ENCODE results near the gene COLGALT1. TPM values are rescaled to one million over a fixed set of nuclear protein-coding genes. Genes with fewer than 3 reads are reported as not detected.

Gene COLGALT1
- total and polyA plus RNA-seq, 10 of the 15 experiments (the other 5 are each of a cell fraction or from before 2014, with no cell fraction given), result 1.2 to 78.8 (median 29.8) TPM

DNA sequence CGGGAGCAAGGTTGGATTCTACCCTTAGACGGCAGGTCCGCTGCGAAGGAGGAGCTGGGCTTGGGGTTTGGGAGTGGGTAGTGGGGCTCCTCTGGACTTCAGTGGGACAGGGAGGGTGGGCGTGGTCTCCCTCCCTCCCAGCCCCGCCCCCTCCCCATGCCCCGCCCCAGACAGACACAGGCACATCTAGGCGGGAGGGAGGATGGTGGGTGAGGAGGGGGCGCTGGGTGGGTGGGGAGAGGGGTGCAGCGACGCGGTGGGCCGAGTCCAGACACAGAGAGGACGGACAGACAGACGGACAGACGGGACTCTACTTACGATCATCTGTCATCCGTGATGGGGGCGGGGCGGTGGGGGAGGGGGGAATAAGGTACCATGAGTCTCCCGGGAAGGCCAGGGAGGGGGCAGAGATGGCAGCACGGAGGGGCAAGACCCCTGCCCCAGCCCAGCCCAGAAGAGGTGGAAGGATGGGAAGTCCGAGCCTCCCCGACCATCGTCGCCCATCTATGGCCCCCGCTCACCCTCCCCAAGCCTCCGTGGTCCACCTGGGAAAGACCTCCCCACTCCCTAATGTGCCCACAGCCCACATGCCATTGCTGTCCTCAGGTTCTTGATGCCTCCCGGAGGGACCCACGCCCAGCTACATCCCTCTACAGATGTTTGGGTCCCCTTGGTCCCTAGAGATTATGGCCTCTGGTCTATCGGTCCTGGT is 67.9 kb downstream of the COLGALT1 start:
- 85% methylated on average over 13 of the region's 31 CpGs for WGBS (ENCODE audit: insufficient coverage, insufficient replicate concordance, low lambda C conversion rate, missing lambda C conversion rate)
- SMC1A ChIA-PET (ENCODE audit: uncharacterized antibody, unreplicated experiment), result no interaction called here

More for the DNA sequence above, 67.9 kb downstream of the COLGALT1 start:
- no TSS peak for BruUV-seq (replicated peaks)
- FAIRE-seq, result no peak
- intact Hi-C loops (cut with micrococcal nuclease; ENCODE audit: unreplicated experiment), result no loop called here
- Histone ChIP-seq H3K4me1 (ENCODE audit: control insufficient read depth, insufficient read depth, low read length) (no peaks in the 10 kb centered on the region), H3K27me3 (replicated peaks in 1 of 2; ENCODE audit: control insufficient read depth in 2 of 2, insufficient read depth in 2 of 2, low read length in 1 of 2) (no peaks in the 10 kb centered on the region), H3K4me2 (ENCODE audit: control insufficient read depth, insufficient read depth) (no peak overlapping the region), H4K20me1 (ENCODE audit: control insufficient read depth, insufficient read depth) (no peaks in the 10 kb centered on the region), H2AFZ (ENCODE audit: control insufficient read depth, low read depth, low read length) (no peak overlapping the region), H3K27ac (ENCODE audit: control insufficient read depth, insufficient read depth) (no peak overlapping the region), H3K4me3 (no peak overlapping the region), H3K9ac (ENCODE audit: control insufficient read depth, insufficient read depth, low read length) (no peak overlapping the region), H3K9me3 (replicated peaks; ENCODE audit: control insufficient read depth, insufficient read depth, low read length) (no peaks in the 10 kb centered on the region; the same call in 2 of the 3 replicates), H3K36me3 (ENCODE audit: control insufficient read depth in 2 of 2, insufficient read depth in 2 of 2, low read length in 1 of 2) (no peaks in the 10 kb centered on the region), H3K79me2 (ENCODE audit: control insufficient read depth, insufficient read depth, low read length) (no peaks in the 10 kb centered on the region)
- ChIA-PET RAD21 (ENCODE audit: unreplicated experiment) (interaction anchor here (1.7 kb wide), 1 partner anchor 128 kb away, joined by 7 read pairs; no protein-coding TSS in a partner anchor), CTCF (interaction anchor here (1.3 to 2.4 kb wide), 3 partner anchors 16 to 153 kb away, joined by 5 to 9 read pairs (median 9); no protein-coding TSS in a partner anchor), POLR2A (interaction anchor here (0.6 kb wide), 1 partner anchor 83 kb away, joined by 3 read pairs; no protein-coding TSS in a partner anchor)
- TF ChIP-seq, protein P1, sequence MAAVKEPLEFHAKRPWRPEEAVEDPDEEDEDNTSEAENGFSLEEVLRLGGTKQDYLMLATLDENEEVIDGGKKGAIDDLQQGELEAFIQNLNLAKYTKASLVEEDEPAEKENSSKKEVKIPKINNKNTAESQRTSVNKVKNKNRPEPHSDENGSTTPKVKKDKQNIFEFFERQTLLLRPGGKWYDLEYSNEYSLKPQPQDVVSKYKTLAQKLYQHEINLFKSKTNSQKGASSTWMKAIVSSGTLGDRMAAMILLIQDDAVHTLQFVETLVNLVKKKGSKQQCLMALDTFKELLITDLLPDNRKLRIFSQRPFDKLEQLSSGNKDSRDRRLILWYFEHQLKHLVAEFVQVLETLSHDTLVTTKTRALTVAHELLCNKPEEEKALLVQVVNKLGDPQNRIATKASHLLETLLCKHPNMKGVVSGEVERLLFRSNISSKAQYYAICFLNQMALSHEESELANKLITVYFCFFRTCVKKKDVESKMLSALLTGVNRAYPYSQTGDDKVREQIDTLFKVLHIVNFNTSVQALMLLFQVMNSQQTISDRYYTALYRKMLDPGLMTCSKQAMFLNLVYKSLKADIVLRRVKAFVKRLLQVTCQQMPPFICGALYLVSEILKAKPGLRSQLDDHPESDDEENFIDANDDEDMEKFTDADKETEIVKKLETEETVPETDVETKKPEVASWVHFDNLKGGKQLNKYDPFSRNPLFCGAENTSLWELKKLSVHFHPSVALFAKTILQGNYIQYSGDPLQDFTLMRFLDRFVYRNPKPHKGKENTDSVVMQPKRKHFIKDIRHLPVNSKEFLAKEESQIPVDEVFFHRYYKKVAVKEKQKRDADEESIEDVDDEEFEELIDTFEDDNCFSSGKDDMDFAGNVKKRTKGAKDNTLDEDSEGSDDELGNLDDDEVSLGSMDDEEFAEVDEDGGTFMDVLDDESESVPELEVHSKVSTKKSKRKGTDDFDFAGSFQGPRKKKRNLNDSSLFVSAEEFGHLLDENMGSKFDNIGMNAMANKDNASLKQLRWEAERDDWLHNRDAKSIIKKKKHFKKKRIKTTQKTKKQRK (IDR thresholded peaks at IDR 0.05; ENCODE audit: low read depth, low read length), result no peak
- TF ChIP-seq, protein P2, sequence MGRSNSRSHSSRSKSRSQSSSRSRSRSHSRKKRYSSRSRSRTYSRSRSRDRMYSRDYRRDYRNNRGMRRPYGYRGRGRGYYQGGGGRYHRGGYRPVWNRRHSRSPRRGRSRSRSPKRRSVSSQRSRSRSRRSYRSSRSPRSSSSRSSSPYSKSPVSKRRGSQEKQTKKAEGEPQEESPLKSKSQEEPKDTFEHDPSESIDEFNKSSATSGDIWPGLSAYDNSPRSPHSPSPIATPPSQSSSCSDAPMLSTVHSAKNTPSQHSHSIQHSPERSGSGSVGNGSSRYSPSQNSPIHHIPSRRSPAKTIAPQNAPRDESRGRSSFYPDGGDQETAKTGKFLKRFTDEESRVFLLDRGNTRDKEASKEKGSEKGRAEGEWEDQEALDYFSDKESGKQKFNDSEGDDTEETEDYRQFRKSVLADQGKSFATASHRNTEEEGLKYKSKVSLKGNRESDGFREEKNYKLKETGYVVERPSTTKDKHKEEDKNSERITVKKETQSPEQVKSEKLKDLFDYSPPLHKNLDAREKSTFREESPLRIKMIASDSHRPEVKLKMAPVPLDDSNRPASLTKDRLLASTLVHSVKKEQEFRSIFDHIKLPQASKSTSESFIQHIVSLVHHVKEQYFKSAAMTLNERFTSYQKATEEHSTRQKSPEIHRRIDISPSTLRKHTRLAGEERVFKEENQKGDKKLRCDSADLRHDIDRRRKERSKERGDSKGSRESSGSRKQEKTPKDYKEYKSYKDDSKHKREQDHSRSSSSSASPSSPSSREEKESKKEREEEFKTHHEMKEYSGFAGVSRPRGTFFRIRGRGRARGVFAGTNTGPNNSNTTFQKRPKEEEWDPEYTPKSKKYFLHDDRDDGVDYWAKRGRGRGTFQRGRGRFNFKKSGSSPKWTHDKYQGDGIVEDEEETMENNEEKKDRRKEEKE (IDR thresholded peaks at IDR 0.05), result no peak
- TF ChIP-seq IRF4 (IDR thresholded peaks at IDR 0.05; ENCODE audit: low read depth, low read length), result no peak
- no peak for TF ChIP-seq FOS (IDR thresholded peaks at IDR 0.05; ENCODE audit: borderline replicate concordance, extremely low read depth, insufficient read length)
- no peak for TF ChIP-seq RUNX3 (IDR thresholded peaks at IDR 0.05; ENCODE audit: low read length)
- TF ChIP-seq, protein P3, sequence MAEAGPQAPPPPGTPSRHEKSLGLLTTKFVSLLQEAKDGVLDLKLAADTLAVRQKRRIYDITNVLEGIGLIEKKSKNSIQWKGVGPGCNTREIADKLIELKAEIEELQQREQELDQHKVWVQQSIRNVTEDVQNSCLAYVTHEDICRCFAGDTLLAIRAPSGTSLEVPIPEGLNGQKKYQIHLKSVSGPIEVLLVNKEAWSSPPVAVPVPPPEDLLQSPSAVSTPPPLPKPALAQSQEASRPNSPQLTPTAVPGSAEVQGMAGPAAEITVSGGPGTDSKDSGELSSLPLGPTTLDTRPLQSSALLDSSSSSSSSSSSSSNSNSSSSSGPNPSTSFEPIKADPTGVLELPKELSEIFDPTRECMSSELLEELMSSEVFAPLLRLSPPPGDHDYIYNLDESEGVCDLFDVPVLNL (IDR thresholded peaks at IDR 0.05; ENCODE audit: low read depth, low read length), result no peak
- no peak for TF ChIP-seq BMI1 (IDR thresholded peaks at IDR 0.05; ENCODE audit: borderline replicate concordance)
- TF ChIP-seq NBN (IDR thresholded peaks at IDR 0.05), result no peak
- TF ChIP-seq, protein P4, sequence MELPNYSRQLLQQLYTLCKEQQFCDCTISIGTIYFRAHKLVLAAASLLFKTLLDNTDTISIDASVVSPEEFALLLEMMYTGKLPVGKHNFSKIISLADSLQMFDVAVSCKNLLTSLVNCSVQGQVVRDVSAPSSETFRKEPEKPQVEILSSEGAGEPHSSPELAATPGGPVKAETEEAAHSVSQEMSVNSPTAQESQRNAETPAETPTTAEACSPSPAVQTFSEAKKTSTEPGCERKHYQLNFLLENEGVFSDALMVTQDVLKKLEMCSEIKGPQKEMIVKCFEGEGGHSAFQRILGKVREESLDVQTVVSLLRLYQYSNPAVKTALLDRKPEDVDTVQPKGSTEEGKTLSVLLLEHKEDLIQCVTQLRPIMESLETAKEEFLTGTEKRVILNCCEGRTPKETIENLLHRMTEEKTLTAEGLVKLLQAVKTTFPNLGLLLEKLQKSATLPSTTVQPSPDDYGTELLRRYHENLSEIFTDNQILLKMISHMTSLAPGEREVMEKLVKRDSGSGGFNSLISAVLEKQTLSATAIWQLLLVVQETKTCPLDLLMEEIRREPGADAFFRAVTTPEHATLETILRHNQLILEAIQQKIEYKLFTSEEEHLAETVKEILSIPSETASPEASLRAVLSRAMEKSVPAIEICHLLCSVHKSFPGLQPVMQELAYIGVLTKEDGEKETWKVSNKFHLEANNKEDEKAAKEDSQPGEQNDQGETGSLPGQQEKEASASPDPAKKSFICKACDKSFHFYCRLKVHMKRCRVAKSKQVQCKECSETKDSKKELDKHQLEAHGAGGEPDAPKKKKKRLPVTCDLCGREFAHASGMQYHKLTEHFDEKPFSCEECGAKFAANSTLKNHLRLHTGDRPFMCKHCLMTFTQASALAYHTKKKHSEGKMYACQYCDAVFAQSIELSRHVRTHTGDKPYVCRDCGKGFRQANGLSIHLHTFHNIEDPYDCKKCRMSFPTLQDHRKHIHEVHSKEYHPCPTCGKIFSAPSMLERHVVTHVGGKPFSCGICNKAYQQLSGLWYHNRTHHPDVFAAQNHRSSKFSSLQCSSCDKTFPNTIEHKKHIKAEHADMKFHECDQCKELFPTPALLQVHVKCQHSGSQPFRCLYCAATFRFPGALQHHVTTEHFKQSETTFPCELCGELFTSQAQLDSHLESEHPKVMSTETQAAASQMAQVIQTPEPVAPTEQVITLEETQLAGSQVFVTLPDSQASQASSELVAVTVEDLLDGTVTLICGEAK (IDR thresholded peaks at IDR 0.05; ENCODE audit: borderline replicate concordance), result no peak
- TF ChIP-seq TCF3 (IDR thresholded peaks at IDR 0.05; ENCODE audit: borderline replicate concordance, insufficient read depth, low read depth, low read length), result no peak
- no peak for DNase-seq (ENCODE audit: low read depth, low spot score)
- in situ Hi-C loops (cut with MboI), result no loop called here
- no peak for ATAC-seq

Data from GM12878 (cell line).